HG03565 (cell line): ENCODE measurements around the gene SPHK2.
"Not testable (repeated sequence)": the region's sequence is repeated elsewhere in the genome, so short reads cannot be mapped to it uniquely, and the experiment has no call there.

Source experiments
- ATAC-seq: cut with Tn5 transposase; IDR thresholded peaks from one replicate; pipeline ENCODE4 v1.9.1; 2021; ENCODE audit warnings: mild to moderate bottlenecking, moderate library complexity; ENCODE audit not compliant: unreplicated experiment

The SPHK2 gene

GRCh38 chr19:48676887-48677286 is 57.6 kb downstream of the SPHK2 start:
- ATAC-seq, result no peak

- no peak for ATAC-seq
These were observed 58.9 kb downstream of the SPHK2 start for GRCh38 chr19:48678201-48678600.

- ATAC-seq, result not testable (repeated sequence)
These were observed 60.7 kb downstream of the SPHK2 start for GRCh38 chr19:48680006-48680405.
